Measurements from ENCODE around the gene COX20.

- TF ChIP-seq CTCF (conservative IDR thresholded peaks at IDR 0.05) (no peak; the same call in 1 of the 2 replicates), ZFX (IDR thresholded peaks at IDR 0.05) (no peak; the same call in none of the 2 replicates)
Observed at GRCh38 chr1:244864253-244865027, 29.0 kb downstream of the COX20 start, which contains the start of gene HNRNPU.
